C4-2B (cell line): ENCODE results near the gene RPL22L1.
"Not testable (repeated sequence)": the region's sequence is repeated elsewhere in the genome, so short reads cannot be mapped to it uniquely, and the experiment has no call there.

Source experiments
- H3K27ac ChIP-seq: fragments of 450-650 bp; 2 replicates; pipeline ENCODE4 v1.5.1; 2017
- CTCF ChIP-seq: fragments of 450-650 bp; conservative IDR thresholded peaks from 2 replicates; pipeline ENCODE4 v1.5.1; 2017; ENCODE audit warnings: mild to moderate bottlenecking
- ZFX ChIP-seq: fragments of 450-650 bp; IDR thresholded peaks from 2 replicates; pipeline ENCODE4 v1.6.1; 2017

The RPL22L1 gene

DNA sequence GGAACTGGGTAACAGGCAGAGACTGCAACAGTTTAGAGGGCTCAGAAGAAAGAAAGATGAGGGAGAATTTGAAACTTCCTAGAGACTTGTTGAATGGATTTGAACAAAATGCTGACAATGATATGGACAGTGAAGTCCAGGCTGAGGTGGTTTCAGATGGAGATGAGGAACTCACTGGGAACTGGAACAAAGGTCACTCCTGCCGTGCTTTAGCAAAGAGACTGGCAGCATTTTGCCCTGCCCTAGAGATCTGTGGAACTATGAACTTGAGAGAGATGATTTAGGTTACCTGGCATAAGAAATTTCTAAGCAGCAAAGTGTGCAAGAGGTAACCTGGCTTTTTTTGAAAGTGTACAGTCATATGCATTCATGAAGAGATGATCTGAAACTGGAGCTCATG lies 26.8 kb upstream of the RPL22L1 start:
- TF ChIP-seq CTCF (no peak), ZFX (no peak)
- H3K27ac ChIP-seq = no peak overlapping the region

DNA sequence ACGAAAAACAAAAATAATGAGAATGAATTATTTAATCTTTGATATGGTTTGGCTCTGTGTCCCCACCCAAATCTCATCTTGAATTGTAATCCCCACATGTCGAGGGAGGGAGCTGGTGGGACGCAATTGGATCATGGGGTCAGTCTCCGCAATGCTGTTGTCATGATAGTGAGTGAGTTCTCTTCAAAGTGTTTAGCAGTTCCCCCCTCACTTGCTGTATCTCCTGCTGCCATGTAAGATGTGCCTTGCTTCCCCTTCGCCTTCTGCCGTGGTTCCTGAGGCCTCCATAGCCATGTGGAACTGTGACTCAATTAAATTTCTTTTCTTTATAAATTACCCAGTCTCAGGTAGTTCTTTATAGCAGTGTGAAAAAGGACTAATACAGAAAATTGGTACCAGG lies 26.3 kb upstream of the RPL22L1 start:
- H3K27ac ChIP-seq = not testable (repeated sequence)

DNA sequence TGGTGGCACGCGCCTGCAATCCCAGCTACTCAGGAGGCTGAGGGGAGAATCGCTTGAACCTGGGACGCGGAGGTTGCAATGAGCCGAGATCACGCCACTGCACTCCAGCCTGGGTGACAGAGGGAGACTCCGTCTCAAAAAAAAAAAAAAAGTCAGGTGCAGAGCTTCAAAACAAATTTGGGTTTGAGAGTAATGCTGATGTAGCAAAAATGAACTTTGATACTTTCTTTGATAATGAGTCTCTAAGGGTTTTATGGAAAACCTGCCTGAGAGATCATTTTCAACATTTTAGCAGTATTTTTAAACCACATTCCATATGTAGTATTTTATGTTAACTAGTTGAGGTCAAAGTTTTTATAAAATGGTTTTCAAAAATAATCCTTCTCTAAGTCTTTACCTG lies 23.9 kb upstream of the RPL22L1 start:
- no peak for TF ChIP-seq CTCF
- no peak for TF ChIP-seq ZFX

DNA sequence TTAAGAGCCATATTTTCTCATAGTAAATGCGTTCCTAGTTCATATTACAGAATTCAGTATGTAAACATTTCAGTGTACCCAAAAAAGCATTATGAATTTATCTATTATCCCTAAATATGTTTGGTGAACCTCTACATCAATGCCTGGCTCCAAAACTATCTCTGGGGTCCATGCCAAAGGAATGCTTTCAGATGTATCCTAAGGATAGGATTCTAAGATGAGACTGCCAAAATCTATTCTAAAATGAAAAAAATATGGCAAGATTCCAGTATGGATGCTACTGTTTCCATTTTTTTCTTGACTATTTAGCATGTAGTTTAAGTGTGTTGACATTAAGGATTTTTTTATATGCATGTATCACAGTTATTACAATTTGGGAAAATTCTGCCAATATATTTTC lies 19.6 kb upstream of the RPL22L1 start:
- no peak overlapping the region for H3K27ac ChIP-seq
- TF ChIP-seq ZFX (no peak), CTCF (no peak)

More for the DNA sequence above, 23.9 kb upstream of the RPL22L1 start:
- no peak overlapping the region for H3K27ac ChIP-seq

DNA sequence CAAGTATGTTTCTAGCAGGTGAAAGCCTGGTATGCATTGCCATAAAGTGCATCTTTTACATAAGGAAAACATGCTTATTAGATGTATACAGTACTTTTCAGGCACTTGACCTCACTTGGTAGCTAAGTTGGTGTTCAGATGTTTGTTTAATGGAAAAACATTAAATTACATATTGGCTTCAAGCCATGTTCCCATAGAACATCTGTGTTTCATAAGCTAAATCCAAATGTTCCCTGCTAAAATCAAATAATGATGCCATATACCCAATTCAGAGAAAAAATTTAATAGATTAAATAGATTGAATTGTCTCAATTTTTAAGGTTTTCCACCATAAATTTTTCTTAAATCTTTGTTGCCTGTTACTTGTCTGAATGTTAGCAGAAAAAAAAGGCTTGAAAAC lies 19.1 kb upstream of the RPL22L1 start:
- no peak overlapping the region for H3K27ac ChIP-seq

GRCh38 chr3:170884109-170884930 lies 14.3 kb upstream of the RPL22L1 start:
- H3K27ac ChIP-seq = not testable (repeated sequence)

More for the DNA sequence above, 19.1 kb upstream of the RPL22L1 start:
- TF ChIP-seq ZFX (no peak), CTCF (no peak)

DNA sequence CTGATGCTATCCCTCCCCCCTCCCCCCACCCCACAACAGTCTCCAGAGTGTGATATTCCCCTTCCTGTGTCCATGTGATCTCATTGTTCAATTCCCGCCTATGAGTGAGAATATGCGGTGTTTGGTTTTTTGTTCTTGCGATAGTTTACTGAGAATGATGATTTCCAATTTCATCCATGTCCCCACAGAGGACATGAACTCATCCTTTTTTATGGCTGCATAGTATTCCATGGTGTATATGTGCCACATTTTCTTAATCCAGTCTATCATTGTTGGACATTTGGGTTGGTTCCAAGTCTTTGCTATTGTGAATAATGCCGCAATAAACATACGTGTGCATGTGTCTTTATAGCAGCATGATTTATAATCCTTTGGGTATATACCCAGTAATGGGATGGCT lies 8.7 kb upstream of the RPL22L1 start:
- not testable (repeated sequence) for H3K27ac ChIP-seq

GRCh38 chr3:170877311-170877710 lies 7.3 kb upstream of the RPL22L1 start:
- H3K27ac ChIP-seq = peak overlapping the region; percentile 18; the same call in 1 of the 2 replicates

- no peak for TF ChIP-seq ZFX
- peak overlapping the region; percentile 58 for H3K27ac ChIP-seq
Measured at GRCh38 chr3:170876537-170876936, 6.5 kb upstream of the RPL22L1 start.

GRCh38 chr3:170869239-170869590 lies 780 bp downstream of the RPL22L1 start:
- TF ChIP-seq ZFX (no peak), CTCF (no peak)
- peak overlapping the region; percentile 97 for H3K27ac ChIP-seq
